GM12892 (cell line): ENCODE data around the gene WLS.

Experiments used
- DNase-seq: peaks from one replicate; pipeline ENCODE4 v3.0.0; 2011; ENCODE audit not compliant: insufficient read length
- FAIRE-seq: peaks from 2 replicates; lab custom pipeline; 2011; peaks lifted over from hg19 to GRCh38; lab: Jason Lieb, UNC
- POLR2A ChIP-seq: IDR thresholded peaks from 2 replicates; pipeline ENCODE4 v1.6.1; 2011; ENCODE audit warnings: low read depth, low read length, control low read depth
- POLR2AphosphoS5 ChIP-seq: IDR thresholded peaks from 2 replicates; pipeline ENCODE4 v1.6.1; 2011; ENCODE audit warnings: low read depth, low read length, control low read depth
- TAF1 ChIP-seq: IDR thresholded peaks from 2 replicates; pipeline ENCODE4 v1.6.1; 2011; ENCODE audit warnings: low read depth, mild to moderate bottlenecking, control low read depth, low read length, borderline replicate concordance

Gene WLS

GRCh38 chr1:68149110-68149798 lies 83.1 kb downstream of the WLS start:
- no peak for TF ChIP-seq POLR2AphosphoS5
- no peak for TF ChIP-seq POLR2A
- TF ChIP-seq TAF1, result no peak

GRCh38 chr1:68148631-68149030 lies 83.7 kb downstream of the WLS start:
- TF ChIP-seq TAF1 (no peak), POLR2AphosphoS5 (no peak), POLR2A (no peak)
- no peak for DNase-seq
- FAIRE-seq, result no peak

More at GRCh38 chr1:68149110-68149798, 83.1 kb downstream of the WLS start:
- DNase-seq, result no peak
- no peak for FAIRE-seq

- FAIRE-seq (no peak), DNase-seq (no peak)
- no peak for TF ChIP-seq POLR2A
- TF ChIP-seq TAF1, result no peak
- no peak for TF ChIP-seq POLR2AphosphoS5
Measured at GRCh38 chr1:68147534-68148171, 84.7 kb downstream of the WLS start.

DNA sequence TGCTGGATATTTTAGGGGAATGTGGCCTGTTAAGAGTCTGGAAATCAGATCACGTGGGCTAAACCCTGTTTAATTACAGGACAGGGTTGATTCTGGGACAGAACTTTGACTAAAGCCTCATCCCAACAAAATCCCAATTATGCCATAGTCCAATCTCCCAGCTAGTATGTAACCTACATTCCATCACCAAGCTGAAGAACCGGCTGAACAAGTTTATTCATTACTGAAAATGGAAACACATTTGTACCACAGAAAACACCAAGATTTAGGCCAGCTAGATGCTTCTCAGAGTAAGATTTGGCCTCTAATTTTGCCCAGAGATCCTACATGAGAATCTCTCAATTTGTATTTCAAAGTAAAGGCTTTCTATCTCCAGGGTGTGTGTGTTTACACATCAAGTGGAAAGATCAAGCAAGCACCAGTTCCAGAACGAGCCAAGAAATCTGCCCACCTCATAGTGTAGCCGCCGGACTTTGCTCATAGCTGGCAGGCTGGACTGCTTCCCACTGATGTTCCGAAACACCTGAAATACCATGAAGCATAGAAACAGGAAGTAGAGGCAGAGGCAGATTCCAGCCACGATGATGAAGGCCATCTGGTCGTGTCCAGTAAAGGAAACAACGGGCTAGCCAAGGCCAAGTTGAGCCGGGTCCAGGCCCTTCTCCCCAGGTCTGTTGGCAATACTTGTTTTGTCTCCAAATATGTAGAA lies 86.8 kb downstream of the WLS start:
- TF ChIP-seq POLR2AphosphoS5 (no peak), POLR2A (no peak), TAF1 (no peak)
- FAIRE-seq, result no peak

GRCh38 chr1:68144856-68145255 lies 87.5 kb downstream of the WLS start:
- DNase-seq (no peak), FAIRE-seq (no peak)
- TF ChIP-seq POLR2AphosphoS5 (no peak), TAF1 (no peak), POLR2A (no peak)

More for the DNA sequence above, 86.8 kb downstream of the WLS start:
- DNase-seq, result no peak

DNA sequence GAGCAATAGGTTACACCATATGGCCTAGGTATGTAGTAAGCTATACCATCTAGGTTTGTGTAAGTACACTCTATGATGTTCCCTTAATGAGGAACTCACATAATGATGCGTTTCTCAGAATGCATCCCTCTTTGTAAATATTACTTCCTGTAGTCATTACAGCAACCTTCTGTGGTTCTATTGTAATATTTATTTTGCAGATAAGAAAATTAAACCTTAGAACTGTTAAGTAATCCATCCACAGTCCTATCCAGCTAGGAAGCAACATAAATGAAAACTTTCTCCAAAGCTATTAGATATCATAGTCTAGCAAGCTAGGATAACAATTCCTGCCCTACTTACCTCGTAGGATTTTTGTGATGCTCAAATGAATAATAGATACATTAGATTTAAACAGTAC lies 88.7 kb downstream of the WLS start:
- no peak for FAIRE-seq
- TF ChIP-seq TAF1, result no peak
- TF ChIP-seq POLR2A, result no peak
- no peak for TF ChIP-seq POLR2AphosphoS5
- no peak for DNase-seq

- TF ChIP-seq POLR2A (no peak), TAF1 (no peak)
- no peak for DNase-seq
- FAIRE-seq, result no peak
Measured at GRCh38 chr1:68142461-68142860, 89.9 kb downstream of the WLS start.

DNA sequence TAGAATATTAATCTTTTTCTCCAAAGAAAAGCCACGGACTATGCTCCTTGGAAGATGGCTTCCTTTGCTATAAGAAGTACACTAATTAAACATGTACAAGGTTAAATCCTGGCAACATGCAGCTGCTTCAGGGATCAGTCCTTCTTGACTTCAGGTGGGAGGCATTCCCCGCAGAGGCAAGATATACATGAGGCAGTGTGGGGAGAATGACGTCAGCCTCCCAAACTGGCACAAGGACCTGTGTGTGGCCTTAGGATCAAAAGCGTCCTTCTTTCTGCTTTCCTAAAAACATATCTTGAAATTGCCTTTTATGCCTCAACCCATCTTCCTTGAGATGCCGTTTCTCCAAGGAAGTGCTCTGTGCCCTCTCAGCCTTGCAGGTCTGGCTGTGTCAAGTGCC lies 90.3 kb downstream of the WLS start:
- DNase-seq (no peak), FAIRE-seq (no peak)
- no peak for TF ChIP-seq POLR2A
- TF ChIP-seq POLR2AphosphoS5, result no peak
- no peak for TF ChIP-seq TAF1

- no peak for DNase-seq
Measured at GRCh38 chr1:68141071-68142021, 91.0 kb downstream of the WLS start.

DNA sequence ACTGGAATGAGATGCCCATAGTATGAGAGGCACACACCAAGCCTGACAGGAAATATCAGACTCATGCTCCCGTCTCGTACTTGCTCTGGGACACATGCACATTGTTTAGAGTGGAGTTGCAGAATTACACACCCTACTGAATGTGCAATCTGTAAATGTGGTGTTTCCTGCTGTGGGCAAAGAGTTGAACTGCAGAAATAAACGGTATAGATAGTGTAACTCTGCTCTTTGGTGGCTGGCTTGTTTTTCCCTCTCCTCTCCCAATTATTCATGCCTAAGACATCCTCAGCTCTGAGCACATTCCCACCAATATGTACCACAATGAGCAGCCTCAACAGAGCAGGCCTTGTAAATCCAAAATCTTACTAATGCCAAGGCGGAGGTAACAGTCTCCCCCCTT lies 91.8 kb downstream of the WLS start:
- FAIRE-seq, result no peak
- no peak for DNase-seq
- TF ChIP-seq POLR2A (no peak), POLR2AphosphoS5 (no peak), TAF1 (no peak)

More at GRCh38 chr1:68141071-68142021, 91.0 kb downstream of the WLS start:
- TF ChIP-seq TAF1, result no peak
- no peak for TF ChIP-seq POLR2A
- TF ChIP-seq POLR2AphosphoS5, result no peak
- no peak for FAIRE-seq

DNA sequence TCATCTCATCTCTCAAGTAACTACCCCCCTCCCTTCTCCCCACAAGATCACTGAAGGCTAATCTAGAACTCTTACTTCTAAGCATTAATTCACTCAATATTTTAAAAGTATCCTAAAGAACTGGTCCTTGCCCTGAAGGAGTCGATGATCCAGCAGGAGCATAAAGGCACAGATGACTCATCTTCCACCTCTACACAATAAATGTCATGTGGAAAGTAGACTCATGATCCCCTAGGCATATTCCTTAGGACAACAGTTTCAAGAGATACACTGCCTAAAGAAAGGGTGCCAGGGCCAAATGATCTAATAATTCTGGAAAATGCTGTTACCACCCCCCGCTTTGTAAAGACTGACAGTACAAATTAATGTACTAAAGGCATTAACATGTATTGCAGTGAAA lies 96.1 kb downstream of the WLS start:
- no peak for DNase-seq
- FAIRE-seq, result no peak

More for the DNA sequence above, 96.1 kb downstream of the WLS start:
- TF ChIP-seq TAF1 (no peak), POLR2AphosphoS5 (no peak), POLR2A (no peak)
